Measurements from ENCODE around the gene LMLN.
"Not testable (repeated sequence)": the region's sequence is repeated elsewhere in the genome, so short reads cannot be mapped to it uniquely, and the experiment has no call there.

LMLN gene

GRCh38 chr3:198071602-198072287, 111.7 kb downstream of the LMLN start:
- in situ Hi-C loops (cut with MboI; ENCODE audit: low sequenced_read_pairs), result no loop called here

DNA sequence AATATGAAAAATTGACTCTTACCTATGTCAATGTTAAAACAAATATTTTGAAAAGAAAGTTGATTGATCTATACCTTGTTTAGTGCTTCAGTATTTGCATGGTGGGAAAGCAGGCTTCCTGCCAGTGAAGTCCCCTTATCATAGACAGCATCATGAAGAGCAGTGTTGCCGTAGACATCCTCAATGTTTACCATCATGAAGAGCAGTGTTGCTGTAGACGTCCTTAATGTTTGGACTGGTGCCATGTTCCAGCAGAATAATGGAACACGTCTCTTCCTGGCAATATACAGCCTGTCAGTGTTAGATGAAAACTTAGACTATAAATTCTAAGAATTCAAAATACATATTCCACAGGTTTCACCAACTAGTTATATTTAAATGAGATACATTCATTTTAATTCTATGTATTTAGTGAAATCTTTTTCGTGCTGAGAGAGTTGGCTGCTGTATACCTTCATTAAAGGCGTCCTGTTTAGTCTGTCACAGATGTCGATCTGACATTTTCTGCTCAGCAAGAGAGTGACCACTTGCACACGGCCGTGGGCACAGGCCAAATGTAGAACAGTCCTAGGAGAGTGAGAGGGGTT, 116.8 kb downstream of the LMLN start:
- in situ Hi-C loops (cut with MboI; ENCODE audit: low sequenced_read_pairs), result no loop called here

- in situ Hi-C loops (cut with MboI; ENCODE audit: low sequenced_read_pairs), result no loop called here
Observed at GRCh38 chr3:198079771-198080520, 119.9 kb downstream of the LMLN start.

DNA sequence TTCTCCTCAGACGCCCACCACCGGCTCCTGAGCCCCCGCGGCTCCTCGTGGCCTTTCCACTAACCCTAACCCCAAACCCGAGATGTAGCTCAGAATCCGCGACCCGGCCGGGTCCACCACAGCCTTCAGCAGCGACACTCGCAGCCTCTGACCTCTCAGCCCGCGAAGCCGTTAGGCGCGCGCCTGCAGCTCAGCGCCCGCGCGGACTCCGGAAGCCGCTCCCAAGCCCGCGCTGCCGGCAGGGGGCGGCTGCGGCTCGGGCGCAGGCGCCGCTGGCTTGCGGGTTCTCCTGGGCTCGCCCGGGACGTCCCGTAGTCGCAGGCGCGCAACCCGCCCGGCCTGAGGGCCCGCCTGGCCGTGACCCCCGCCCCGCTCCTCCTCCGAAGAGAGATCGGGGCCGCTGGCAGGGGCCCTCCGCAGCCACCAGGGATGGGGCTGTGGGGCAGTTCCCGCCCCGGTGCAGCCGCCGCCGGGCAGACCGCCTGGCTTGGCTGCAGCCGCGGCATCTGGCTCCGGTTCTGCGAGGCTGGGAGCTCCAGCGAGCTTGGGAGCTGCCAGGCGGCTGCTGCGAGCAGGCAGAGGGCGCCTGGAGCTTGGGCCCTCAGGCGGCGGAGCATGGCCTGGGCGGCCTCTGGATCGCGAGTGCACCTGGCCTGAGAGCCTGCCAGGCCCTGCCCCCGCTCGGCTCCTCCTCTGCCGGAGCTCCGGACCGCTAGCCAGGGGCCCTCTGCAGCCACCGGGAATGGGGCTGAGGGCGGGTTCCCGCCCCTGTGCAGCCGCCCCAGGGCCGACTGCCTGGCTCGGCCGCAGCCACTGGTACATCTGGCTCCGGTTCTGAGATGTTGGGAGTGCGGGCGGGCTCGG, 120.7 kb downstream of the LMLN start:
- in situ Hi-C loops (cut with MboI; ENCODE audit: low sequenced_read_pairs), result no loop called here

- in situ Hi-C loops (cut with MboI; ENCODE audit: low sequenced_read_pairs), result no loop called here
Observed at GRCh38 chr3:198081421-198081844, 121.4 kb downstream of the LMLN start.

GRCh38 chr3:198082226-198082625, 122.2 kb downstream of the LMLN start:
- in situ Hi-C loops (cut with MboI; ENCODE audit: low sequenced_read_pairs), result not testable (repeated sequence)

DNA sequence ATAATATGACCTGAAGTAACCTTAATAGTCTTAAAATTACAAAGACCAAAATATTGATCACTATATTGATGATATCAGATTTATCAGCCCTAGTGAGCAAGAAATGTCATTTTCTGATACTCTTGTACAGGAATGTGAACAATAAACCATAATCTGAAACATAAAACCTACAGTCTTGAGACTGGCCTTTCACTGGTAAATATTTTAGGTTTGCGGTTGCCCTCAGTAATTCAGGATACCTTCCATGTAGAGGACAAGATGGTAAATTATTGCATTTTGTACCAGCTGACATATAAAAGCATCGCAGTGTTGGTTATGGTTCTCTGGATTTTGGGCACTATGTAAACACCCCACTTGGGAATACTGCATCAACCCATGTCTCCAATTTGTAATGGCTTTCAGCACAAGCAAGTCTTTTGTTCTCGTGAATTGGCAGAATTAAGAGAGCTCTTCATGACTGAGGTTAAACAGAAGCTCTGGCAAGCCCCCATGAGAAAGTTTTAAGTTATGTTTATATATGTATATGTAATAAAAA, 128.5 kb downstream of the LMLN start:
- in situ Hi-C loops (cut with MboI; ENCODE audit: low sequenced_read_pairs), result no loop called here

DNA sequence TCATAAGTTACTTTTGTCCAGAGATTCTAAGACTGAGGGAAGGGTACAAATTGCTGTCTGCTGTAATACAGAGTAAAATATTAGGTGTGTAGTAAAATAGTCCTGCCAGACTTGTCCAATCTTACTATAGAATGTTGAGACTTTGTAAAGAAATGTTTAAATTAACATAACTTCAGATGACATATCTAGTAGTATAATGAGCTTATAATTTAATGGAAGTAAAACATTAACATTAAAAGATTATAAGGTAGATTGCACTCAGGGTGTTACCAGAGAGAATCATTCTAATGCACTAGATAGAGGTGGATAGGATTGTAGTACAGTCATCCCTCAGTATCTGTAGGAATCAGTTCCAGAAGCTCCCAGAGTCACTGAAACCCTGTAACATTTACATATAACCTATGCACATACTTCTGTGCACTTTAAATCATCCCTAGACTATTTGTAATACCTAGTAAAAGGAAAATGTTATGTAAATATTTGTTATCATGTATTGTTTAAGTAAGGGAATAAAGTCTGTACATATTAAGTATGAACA, 130.8 kb downstream of the LMLN start:
- in situ Hi-C loops (cut with MboI; ENCODE audit: low sequenced_read_pairs), result no loop called here

- in situ Hi-C loops (cut with MboI; ENCODE audit: low sequenced_read_pairs), result no loop called here
Observed at GRCh38 chr3:198092276-198092675, 132.3 kb downstream of the LMLN start.

DNA sequence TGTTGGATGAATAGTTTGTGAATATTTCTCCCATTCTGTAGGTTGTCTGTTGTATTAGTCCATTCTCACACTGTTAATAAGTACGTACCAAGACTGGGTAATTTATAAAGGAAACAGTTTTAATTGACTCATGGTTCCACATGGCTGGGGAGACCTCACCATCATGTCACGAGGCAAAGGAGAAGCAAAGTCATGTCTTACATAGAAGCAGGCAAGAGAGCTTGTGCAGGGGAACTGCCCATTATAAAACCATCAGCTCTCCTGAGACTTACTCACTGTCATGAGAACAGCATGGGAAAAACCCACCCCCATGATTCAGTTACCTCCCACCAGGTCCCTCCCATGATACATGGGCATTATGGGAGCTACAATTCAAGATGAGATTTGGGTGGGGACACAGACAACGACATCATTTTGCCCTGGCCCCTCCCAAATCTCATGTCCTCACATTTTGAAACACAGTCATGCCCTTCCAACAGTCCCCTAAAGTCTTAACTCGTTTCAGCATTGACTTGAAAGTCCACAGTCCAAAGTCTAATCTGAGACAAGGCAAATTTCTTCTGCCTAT, 133.2 kb downstream of the LMLN start:
- in situ Hi-C loops (cut with MboI; ENCODE audit: low sequenced_read_pairs), result no loop called here

Data from hTERT RPE-1 (cell line).